Measurements from ENCODE around the gene LTBP2. TPM values are rescaled to one million over a fixed set of nuclear protein-coding genes. Genes with fewer than 3 reads are reported as not detected.

LTBP2 gene
- total RNA-seq, 1 experiment from 2014 or later = 1.5 TPM

GRCh38 chr14:74515891-74516412, 96.1 kb downstream of the LTBP2 start:
- intact Hi-C loops (cut with micrococcal nuclease) = no loop called here
- ChIA-PET RAD21 (ENCODE audit: low non-redundant PET in 1 of 2, low total read pairs in 2 of 2, uncharacterized antibody in 2 of 2, unreplicated experiment in 2 of 2) (no interaction called here), POLR2A (no interaction called here), CTCF (no interaction called here)
- Histone ChIP-seq H3K9me3 (ENCODE audit: control insufficient read depth in 1 of 2, insufficient read depth in 1 of 2, low read depth in 1 of 2, low read length in 2 of 2) (no peaks in the 10 kb centered on the region), H3K27ac (ENCODE audit: low read depth, low read length) (no peak overlapping the region), H3K9ac (ENCODE audit: low read length) (no peak overlapping the region), H3K79me2 (ENCODE audit: insufficient read depth, low read length) (no peaks in the 10 kb centered on the region), H3K9me2 (ENCODE audit: insufficient read depth) (no peaks in the 10 kb centered on the region), H3K36me3 (ENCODE audit: control insufficient read depth in 1 of 2, insufficient read depth in 2 of 2, low read length in 2 of 2) (no peaks in the 10 kb centered on the region), H3K4me2 (ENCODE audit: low read length) (no peak overlapping the region), H4K20me1 (ENCODE audit: insufficient read depth) (no peaks in the 10 kb centered on the region), H3K4me1 (ENCODE audit: control insufficient read depth in 1 of 2, insufficient read depth in 2 of 2, low read length in 2 of 2) (peaks cover 4 to 18% of the 10 kb centered on the region in 2 experiments), H3K4me3 (replicated peaks in 1 of 2; ENCODE audit: low read depth in 1 of 2, low read length in 2 of 2) (no peak overlapping the region), H3K27me3 (ENCODE audit: insufficient read depth, low read length) (no peaks in the 10 kb centered on the region), H2AFZ (ENCODE audit: low read depth, low read length, poor library complexity, severe bottlenecking) (no peak overlapping the region)
- BruUV-seq (replicated peaks) = no TSS peak
- DNase-seq (ENCODE audit: low read depth, low spot score) (no peak), ATAC-seq (no peak)
- TF ChIP-seq POLR2AphosphoS5 (IDR thresholded peaks at IDR 0.05; ENCODE audit: low read depth, low read length) = no peak
- TF ChIP-seq EZH2 (IDR thresholded peaks at IDR 0.05) = no peak
- TF ChIP-seq ZNF274 (IDR thresholded peaks at IDR 0.05; ENCODE audit: low read depth, low read length) = no peak
- TF ChIP-seq ZBTB33 (IDR thresholded peaks at IDR 0.05; ENCODE audit: extremely low read depth, insufficient replicate concordance, low read length) = no peak
- no peak for TF ChIP-seq SP1 (IDR thresholded peaks at IDR 0.05; ENCODE audit: low read depth)

- Histone ChIP-seq H3K4me2 (ENCODE audit: low read length) (no peak overlapping the region), H3K4me3 (replicated peaks in 1 of 2; ENCODE audit: low read depth in 1 of 2, low read length in 2 of 2) (no peak overlapping the region), H3K4me1 (ENCODE audit: control insufficient read depth in 1 of 2, insufficient read depth in 2 of 2, low read length in 2 of 2) (peaks cover 4 to 29% of the 10 kb centered on the region in 2 experiments), H4K20me1 (ENCODE audit: insufficient read depth) (no peaks in the 10 kb centered on the region), H3K36me3 (ENCODE audit: control insufficient read depth in 1 of 2, insufficient read depth in 2 of 2, low read length in 2 of 2) (no peaks in the 10 kb centered on the region), H3K79me2 (ENCODE audit: insufficient read depth, low read length) (no peaks in the 10 kb centered on the region), H2AFZ (ENCODE audit: low read depth, low read length, poor library complexity, severe bottlenecking) (no peak overlapping the region), H3K9me3 (ENCODE audit: control insufficient read depth in 1 of 2, insufficient read depth in 1 of 2, low read depth in 1 of 2, low read length in 2 of 2) (no peaks in the 10 kb centered on the region), H3K27me3 (ENCODE audit: insufficient read depth, low read length) (no peaks in the 10 kb centered on the region), H3K9ac (ENCODE audit: low read length) (no peak overlapping the region), H3K27ac (ENCODE audit: low read depth, low read length) (no peak overlapping the region), H3K9me2 (ENCODE audit: insufficient read depth) (no peaks in the 10 kb centered on the region)
- DNase-seq (ENCODE audit: low read depth, low spot score) = no peak
- ChIA-PET RAD21 (ENCODE audit: low non-redundant PET in 1 of 2, low total read pairs in 2 of 2, uncharacterized antibody in 2 of 2, unreplicated experiment in 2 of 2) (no interaction called here), CTCF (no interaction called here), POLR2A (no interaction called here)
- no peak for ATAC-seq
- intact Hi-C loops (cut with micrococcal nuclease) = no loop called here
- BruUV-seq (replicated peaks) = no TSS peak
- TF ChIP-seq SP1 (IDR thresholded peaks at IDR 0.05; ENCODE audit: low read depth) (no peak), ZBTB33 (IDR thresholded peaks at IDR 0.05; ENCODE audit: extremely low read depth, insufficient replicate concordance, low read length) (no peak), MAX (IDR thresholded peaks at IDR 0.05) (no peak), EGR1 (IDR thresholded peaks at IDR 0.05; ENCODE audit: low read depth) (no peak), FOSL1 (IDR thresholded peaks at IDR 0.05; ENCODE audit: low read depth) (no peak), ELF1 (IDR thresholded peaks at IDR 0.05; ENCODE audit: borderline replicate concordance, low read depth) (no peak), SIN3A (IDR thresholded peaks at IDR 0.05; ENCODE audit: low read depth) (no peak), CEBPB (IDR thresholded peaks at IDR 0.05; ENCODE audit: low read depth) (no peak), EZH2 (IDR thresholded peaks at IDR 0.05) (no peak), ATF3 (IDR thresholded peaks at IDR 0.05) (no peak), TCF7L2 (IDR thresholded peaks at IDR 0.05; ENCODE audit: borderline replicate concordance, extremely low read depth, insufficient read depth, insufficient read length) (no peak)
These were observed 97.5 kb downstream of the LTBP2 start for GRCh38 chr14:74514471-74514941.
